Endodermal cell (in vitro differentiated cells): ENCODE data around the gene USB1. TPM values are rescaled to one million over a fixed set of nuclear protein-coding genes. Genes with fewer than 3 reads are reported as not detected.

Source experiments
- DNase-seq: peaks from one replicate; pipeline ENCODE4 v3.0.0-alpha.2; 2017
- H3K27ac ChIP-seq: 2 replicates; pipeline ENCODE4 v1.5.1; 2013; ENCODE audit warnings: mild to moderate bottlenecking, low read depth, low read length, moderate library complexity
- H3K27me3 ChIP-seq: 2 replicates; pipeline ENCODE4 v1.6.1; 2013; ENCODE audit warnings: mild to moderate bottlenecking, low read length, moderate library complexity; ENCODE audit not compliant: insufficient read depth, control insufficient read depth, poor library complexity, severe bottlenecking
- H3K36me3 ChIP-seq: 2 replicates; pipeline ENCODE4 v1.7.0; 2013; ENCODE audit warnings: mild to moderate bottlenecking, low read length, moderate library complexity; ENCODE audit not compliant: control insufficient read depth, insufficient read depth
- H3K4me1 ChIP-seq: one replicate; pipeline ENCODE4 v1.7.0; 2013; ENCODE audit warnings: low read length; ENCODE audit not compliant: control insufficient read depth, insufficient read depth
- H3K4me3 ChIP-seq: 2 replicates; pipeline ENCODE4 v1.5.1; 2013; ENCODE audit warnings: mild to moderate bottlenecking, low read length, moderate library complexity
- H3K9ac ChIP-seq: 2 replicates; pipeline ENCODE4 v1.6.1; 2013; ENCODE audit warnings: mild to moderate bottlenecking, low read length, moderate library complexity; ENCODE audit not compliant: poor library complexity, severe bottlenecking; ENCODE audit errors: extremely low read depth
- H3K9me3 ChIP-seq: 2 replicates; pipeline ENCODE4 v1.6.1; 2013; ENCODE audit warnings: mild to moderate bottlenecking, low read length, moderate library complexity; ENCODE audit not compliant: control insufficient read depth
- H3K27ac Mint-ChIP-seq: 2 replicates; pipeline ENCODE4 v1.8.0; 2020; ENCODE audit warnings: mixed read lengths
- H3K27me3 Mint-ChIP-seq: 2 replicates; pipeline ENCODE4 v1.8.0; 2021; ENCODE audit warnings: mild to moderate bottlenecking, mixed read lengths; ENCODE audit not compliant: insufficient read depth
- H3K36me3 Mint-ChIP-seq: 2 replicates; pipeline ENCODE4 v1.8.0; 2020; ENCODE audit warnings: low read depth, mixed read lengths
- H3K4me1 Mint-ChIP-seq: 2 replicates; pipeline ENCODE4 v1.8.0; 2020; ENCODE audit warnings: mixed read lengths
- H3K4me3 Mint-ChIP-seq: 2 replicates; pipeline ENCODE4 v1.8.0; 2020; ENCODE audit warnings: mild to moderate bottlenecking, moderate library complexity, mixed read lengths
- H3K9me3 Mint-ChIP-seq: 2 replicates; pipeline ENCODE4 v1.8.0; 2020; ENCODE audit warnings: mild to moderate bottlenecking, mixed read lengths
- CTCF ChIP-seq: fragments of 200-600 bp; sonication (generic); conservative IDR thresholded peaks from 2 replicates; pipeline ENCODE4 v1.5.0; 2021; ENCODE audit warnings: antibody characterized with exemption, mild to moderate bottlenecking
- WGBS, 2 experiments: methylation state at CpG; one replicate each; pipeline versions ENCODE4 v1.1.5 to v1.1.7; 2013; ENCODE audit warnings: missing lambda C conversion rate in 2 of 2, mixed read lengths in 1 of 2; ENCODE audit not compliant: insufficient coverage in 1 of 2, insufficient read length in 1 of 2; 5-methylcytosine and 5-hydroxymethylcytosine counted together
- total RNA-seq, 2 donors: library from RNA; stranded (reverse); fragmentation: NEBNext Ultra II Directional in 1 of 2; extraction: Animal tissue kit (Norgen Biotek cat#: 25700) in 1 of 2; gene quantifications; 2 replicates in 1 of 2; 3 replicates in 1 of 2; pipeline ENCODE4 v1.2.1, GENCODE V29; 2021

The USB1 gene
- total RNA-seq, 2 donors from 2014 or later, result 139 to 163 TPM

- Histone ChIP-seq H3K27ac (no peak overlapping the region), H3K4me1 (peaks cover 21% of the 10 kb centered on the region), H3K27me3 (no peaks in the 10 kb centered on the region), H3K4me3 (no peak overlapping the region), H3K9me3 (no peaks in the 10 kb centered on the region), H3K9ac (no peak overlapping the region), H3K36me3 (peaks cover 12% of the 10 kb centered on the region)
- Mint-ChIP-seq H3K4me1 (peaks cover 41% of the 10 kb centered on the region), H3K36me3 (peaks cover 9% of the 10 kb centered on the region), H3K27me3 (no peaks in the 10 kb centered on the region), H3K9me3 (no peaks in the 10 kb centered on the region), H3K27ac (peak overlapping the region; percentile 60), H3K4me3 (no peak overlapping the region)
- WGBS, 2 experiments, result 79 to 96% methylated on average over 7 to 14 of the region's 14 CpGs
- no peak for TF ChIP-seq CTCF
- no peak for DNase-seq
Observed at GRCh38 chr16:58031016-58031800, 30.0 kb downstream of the USB1 start.

- Mint-ChIP-seq H3K9me3 (no peaks in the 10 kb centered on the region), H3K4me1 (peaks cover 40% of the 10 kb centered on the region), H3K36me3 (peaks cover 25% of the 10 kb centered on the region), H3K27me3 (no peaks in the 10 kb centered on the region), H3K4me3 (no peak overlapping the region), H3K27ac (peak overlapping the region; percentile 44)
- peaks cover 21% of the 10 kb centered on the region for H3K4me1 ChIP-seq
- peak overlapping the region; percentile 69 for H3K27ac ChIP-seq
- no peaks in the 10 kb centered on the region for H3K27me3 ChIP-seq
- no peak for DNase-seq
- no peak overlapping the region for H3K4me3 ChIP-seq
- 62 to 91% methylated on average over 7 to 13 of the region's 15 CpGs for WGBS, 2 experiments
- TF ChIP-seq CTCF, result no peak
- no peak overlapping the region for H3K9ac ChIP-seq
- H3K9me3 ChIP-seq, result no peaks in the 10 kb centered on the region
- peaks cover 24% of the 10 kb centered on the region for H3K36me3 ChIP-seq
Observed at GRCh38 chr16:58032710-58033293, 31.6 kb downstream of the USB1 start.

DNA sequence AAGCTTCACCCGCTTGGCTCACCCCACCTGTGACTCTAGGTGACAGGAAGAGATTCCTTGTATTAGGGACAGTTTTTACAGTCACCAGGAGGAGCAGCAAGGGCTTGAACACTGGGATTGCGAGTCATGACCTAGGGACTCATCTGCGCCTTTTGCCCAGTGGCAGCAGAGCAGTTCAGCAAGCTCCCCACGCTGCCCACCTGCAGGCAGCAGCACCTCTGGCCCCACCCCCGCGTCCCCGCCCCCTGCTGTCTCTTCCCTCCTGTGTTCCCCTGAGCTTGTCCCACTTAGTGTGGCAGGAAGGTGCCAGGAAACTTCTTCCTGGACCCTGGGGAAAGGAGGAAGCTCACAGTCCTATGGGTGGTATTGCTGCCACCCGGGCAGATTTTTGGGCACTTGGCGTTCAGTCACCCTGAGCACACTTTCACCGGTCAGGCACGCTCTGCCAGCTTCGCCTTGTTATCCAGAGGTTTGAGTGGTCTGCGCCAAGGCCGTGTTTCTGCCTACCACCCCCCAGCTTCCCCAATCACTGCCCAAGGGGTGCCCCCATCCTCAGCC is 33.0 kb downstream of the USB1 start:
- no peak overlapping the region for H3K4me3 Mint-ChIP-seq
- 92 to 95% methylated on average over 11 to 14 of the region's 14 CpGs for WGBS, 2 experiments
- H3K9me3 Mint-ChIP-seq, result no peaks in the 10 kb centered on the region
- Histone ChIP-seq H3K4me3 (no peak overlapping the region), H3K27me3 (no peaks in the 10 kb centered on the region), H3K27ac (no peak overlapping the region), H3K9me3 (no peaks in the 10 kb centered on the region), H3K4me1 (peaks cover 9% of the 10 kb centered on the region), H3K36me3 (peaks cover 32% of the 10 kb centered on the region), H3K9ac (no peak overlapping the region)
- H3K36me3 Mint-ChIP-seq, result peaks cover 39% of the 10 kb centered on the region
- no peak for TF ChIP-seq CTCF
- no peak for DNase-seq
- peak overlapping the region; percentile 66 for H3K27ac Mint-ChIP-seq
- no peaks in the 10 kb centered on the region for H3K27me3 Mint-ChIP-seq
- peaks cover 26% of the 10 kb centered on the region for H3K4me1 Mint-ChIP-seq
